ENCODE data around the gene RNLS. TPM values are rescaled to one million over a fixed set of nuclear protein-coding genes. Genes with fewer than 3 reads are reported as not detected.

The RNLS gene
- total and polyA plus RNA-seq, 2 of the 8 experiments (the other 6 are each of a cell fraction or from before 2014, with no cell fraction given), result 7.5 to 12.7 TPM

DNA sequence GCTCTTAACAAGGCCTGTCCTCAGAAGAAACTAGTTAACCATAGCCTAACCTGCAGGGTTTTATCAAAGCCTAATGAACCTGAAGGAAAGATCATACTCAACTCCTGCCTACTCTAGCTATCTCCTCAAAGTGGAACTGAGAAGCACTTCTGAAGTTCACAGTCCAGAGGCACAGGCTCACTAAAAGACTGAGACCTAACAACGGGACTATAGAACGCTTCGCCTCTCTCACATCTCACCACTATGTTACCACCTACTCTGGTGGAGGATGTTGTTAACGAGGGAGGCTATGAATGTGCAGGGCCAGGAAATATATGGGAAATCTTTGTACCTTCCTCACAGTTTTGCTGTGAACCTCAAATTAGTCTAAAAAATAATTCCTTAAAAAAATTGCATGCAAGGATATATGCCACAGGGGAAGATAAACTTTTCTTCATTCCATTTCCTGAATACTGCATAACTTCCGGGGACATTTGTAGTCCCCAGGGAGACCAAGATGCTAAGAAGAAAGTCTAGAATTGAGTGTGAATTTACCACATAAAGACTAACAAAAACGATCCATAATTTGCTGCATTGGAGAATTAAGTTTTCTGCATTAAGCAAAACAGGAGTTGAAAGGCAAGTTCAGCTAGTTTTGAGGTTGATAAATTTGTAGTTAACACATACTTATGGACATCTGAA, 25.1 kb upstream of the RNLS start (continued):
- TF ChIP-seq USF2 (IDR thresholded peaks at IDR 0.05; ENCODE audit: low read length) (no peak), CBX5 (IDR thresholded peaks at IDR 0.05; ENCODE audit: low read depth, low read length) (no peak), BCL11A (IDR thresholded peaks at IDR 0.05; ENCODE audit: low read depth in 2 of 2, low read length in 2 of 2) (no peak), POU5F1 (IDR thresholded peaks at IDR 0.05; ENCODE audit: low read depth, low read length) (no peak)
